Tibial artery (tissue), 4 donors: ENCODE results near the gene GFRA3.

ENCODE experiments used
- DNase-seq, 2 donors: peaks; one replicate each; pipeline ENCODE4 v3.0.0-alpha.2; 2019
- H3K27ac ChIP-seq, 2 donors: fragments of 200-600 bp; sonication (generic) in 1 of 2; 1 replicate in 1 of 2; 2 replicates in 1 of 2; pipeline ENCODE4 v1.5.1; 2018 to 2019; ENCODE audit warnings: mild to moderate bottlenecking in 1 of 2
- H3K27me3 ChIP-seq, 2 donors: fragments of 200-600 bp; sonication (generic) in 1 of 2; one replicate each; pipeline versions ENCODE4 v1.5.1 to v1.6.0; 2016 to 2019
- H3K36me3 ChIP-seq, 3 donors: fragments of 200-600 bp; sonication (generic) in 2 of 3; one replicate each; pipeline ENCODE4 v1.5.1; 2016 to 2019; ENCODE audit warnings: mild to moderate bottlenecking in 2 of 3
- H3K4me1 ChIP-seq, 4 donors: fragments of 200-600 bp; sonication (generic) in 2 of 4; 1 replicate in 3 of 4; 2 replicates in 1 of 4; pipeline ENCODE4 v1.5.1; 2016 to 2019
- H3K4me3 ChIP-seq, 2 donors: fragments of 200-600 bp; sonication (generic) in 1 of 2; 1 replicate in 1 of 2; 2 replicates in 1 of 2; pipeline ENCODE4 v1.5.1; 2018 to 2019; ENCODE audit warnings: mild to moderate bottlenecking in 2 of 2
- H3K9me3 ChIP-seq, 3 donors: fragments of 200-600 bp; sonication (generic) in 1 of 3; one replicate each; pipeline ENCODE4 v1.5.1; 2016 to 2019
- intact Hi-C: fragments of 100-400 bp; cut with DNase I; formaldehyde crosslinking; loops from one replicate; pipeline ENCODE4 v1.15.0; 2023; ENCODE audit warnings: low total_unique reads
- TF ChIP-seq, protein P1 (sequence below), 2 experiments: fragments of 200-600 bp in 1 of 2; fragments of 450-650 bp in 1 of 2; IDR thresholded peaks; one replicate each; pipeline ENCODE4 v1.5.1; 2017 to 2019; ENCODE audit warnings: antibody characterized with exemption in 2 of 2, mild to moderate bottlenecking in 1 of 2, moderate library complexity in 1 of 2

GFRA3 gene

DNA sequence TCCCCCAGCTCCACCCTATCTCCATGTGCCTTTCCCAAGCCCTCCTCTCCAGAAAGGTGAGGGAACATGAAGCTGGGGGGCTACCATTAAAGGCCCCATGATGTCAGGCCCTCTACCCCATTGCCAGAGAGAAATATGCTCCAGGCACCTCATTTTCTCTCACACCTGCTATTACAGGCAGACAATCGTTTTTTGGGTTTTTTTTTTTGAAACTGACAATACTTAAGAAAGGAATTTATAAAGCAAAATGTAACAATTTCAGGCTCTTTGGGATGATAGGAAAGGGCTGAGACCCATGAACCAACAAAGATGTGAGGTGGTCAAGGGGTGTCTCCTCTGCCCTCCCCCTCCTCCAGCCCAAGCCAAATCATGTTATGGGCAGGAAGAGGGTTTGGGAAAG, 1.5 kb upstream of the GFRA3 start:
- Histone ChIP-seq H3K9me3 (no peaks in the 10 kb centered on the region), H3K27me3 (peaks cover 0 to 28% of the 10 kb centered on the region in 2 donors), H3K27ac (no peak overlapping the region), H3K4me3 (no peak overlapping the region), H3K4me1 (peaks cover 0 to 10% (median 7%) of the 10 kb centered on the region in 4 donors), H3K36me3 (no peaks in the 10 kb centered on the region)
- no peak for DNase-seq
- intact Hi-C loops = no loop called here
- TF ChIP-seq, protein P1, sequence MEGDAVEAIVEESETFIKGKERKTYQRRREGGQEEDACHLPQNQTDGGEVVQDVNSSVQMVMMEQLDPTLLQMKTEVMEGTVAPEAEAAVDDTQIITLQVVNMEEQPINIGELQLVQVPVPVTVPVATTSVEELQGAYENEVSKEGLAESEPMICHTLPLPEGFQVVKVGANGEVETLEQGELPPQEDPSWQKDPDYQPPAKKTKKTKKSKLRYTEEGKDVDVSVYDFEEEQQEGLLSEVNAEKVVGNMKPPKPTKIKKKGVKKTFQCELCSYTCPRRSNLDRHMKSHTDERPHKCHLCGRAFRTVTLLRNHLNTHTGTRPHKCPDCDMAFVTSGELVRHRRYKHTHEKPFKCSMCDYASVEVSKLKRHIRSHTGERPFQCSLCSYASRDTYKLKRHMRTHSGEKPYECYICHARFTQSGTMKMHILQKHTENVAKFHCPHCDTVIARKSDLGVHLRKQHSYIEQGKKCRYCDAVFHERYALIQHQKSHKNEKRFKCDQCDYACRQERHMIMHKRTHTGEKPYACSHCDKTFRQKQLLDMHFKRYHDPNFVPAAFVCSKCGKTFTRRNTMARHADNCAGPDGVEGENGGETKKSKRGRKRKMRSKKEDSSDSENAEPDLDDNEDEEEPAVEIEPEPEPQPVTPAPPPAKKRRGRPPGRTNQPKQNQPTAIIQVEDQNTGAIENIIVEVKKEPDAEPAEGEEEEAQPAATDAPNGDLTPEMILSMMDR (IDR thresholded peaks at IDR 0.05) = no peak

GRCh38 chr5:138275379-138275782, 960 bp upstream of the GFRA3 start:
- H3K4me3 ChIP-seq = no peak overlapping the region
- TF ChIP-seq, protein P1 (IDR thresholded peaks at IDR 0.05) = no peak
- intact Hi-C loops = no loop called here
- no peak overlapping the region for H3K27ac ChIP-seq
- no peak for DNase-seq
- H3K4me1 ChIP-seq = peaks cover 0 to 10% (median 7%) of the 10 kb centered on the region in 4 donors
- no peaks in the 10 kb centered on the region for H3K36me3 ChIP-seq
- H3K27me3 ChIP-seq = peaks cover 0 to 28% of the 10 kb centered on the region in 2 donors
- H3K9me3 ChIP-seq = no peaks in the 10 kb centered on the region

- Histone ChIP-seq H3K27me3 (peaks cover 0 to 28% of the 10 kb centered on the region in 2 donors), H3K27ac (no peak overlapping the region), H3K9me3 (no peaks in the 10 kb centered on the region), H3K4me1 (peaks cover 0 to 10% (median 7%) of the 10 kb centered on the region in 4 donors), H3K4me3 (peak overlapping the region in 1 of 2 donors; percentile 41), H3K36me3 (no peaks in the 10 kb centered on the region)
- TF ChIP-seq, protein P1 (IDR thresholded peaks at IDR 0.05) = no peak
- intact Hi-C loops = no loop called here
- DNase-seq = no peak
These were observed 610 bp downstream of the GFRA3 start for GRCh38 chr5:138273834-138274188.

GRCh38 chr5:138272681-138273080, 1.7 kb downstream of the GFRA3 start:
- Histone ChIP-seq H3K4me3 (no peak overlapping the region), H3K4me1 (peaks cover 0 to 10% (median 7%) of the 10 kb centered on the region in 4 donors), H3K27me3 (peaks cover 0 to 29% of the 10 kb centered on the region in 2 donors), H3K36me3 (no peaks in the 10 kb centered on the region), H3K9me3 (no peaks in the 10 kb centered on the region), H3K27ac (no peak overlapping the region)
- TF ChIP-seq, protein P1 (IDR thresholded peaks at IDR 0.05) = no peak
- intact Hi-C loops = no loop called here
- DNase-seq = no peak

- no peaks in the 10 kb centered on the region for H3K36me3 ChIP-seq
- H3K4me3 ChIP-seq = no peak overlapping the region
- H3K4me1 ChIP-seq = peaks cover 0 to 10% (median 7%) of the 10 kb centered on the region in 4 donors
- TF ChIP-seq, protein P1 (IDR thresholded peaks at IDR 0.05) = no peak
- peaks cover 0 to 30% of the 10 kb centered on the region in 2 donors for H3K27me3 ChIP-seq
- no peak for DNase-seq
- intact Hi-C loops = no loop called here
- no peaks in the 10 kb centered on the region for H3K9me3 ChIP-seq
- H3K27ac ChIP-seq = no peak overlapping the region
These were observed 3.1 kb downstream of the GFRA3 start for GRCh38 chr5:138271281-138271680.

DNA sequence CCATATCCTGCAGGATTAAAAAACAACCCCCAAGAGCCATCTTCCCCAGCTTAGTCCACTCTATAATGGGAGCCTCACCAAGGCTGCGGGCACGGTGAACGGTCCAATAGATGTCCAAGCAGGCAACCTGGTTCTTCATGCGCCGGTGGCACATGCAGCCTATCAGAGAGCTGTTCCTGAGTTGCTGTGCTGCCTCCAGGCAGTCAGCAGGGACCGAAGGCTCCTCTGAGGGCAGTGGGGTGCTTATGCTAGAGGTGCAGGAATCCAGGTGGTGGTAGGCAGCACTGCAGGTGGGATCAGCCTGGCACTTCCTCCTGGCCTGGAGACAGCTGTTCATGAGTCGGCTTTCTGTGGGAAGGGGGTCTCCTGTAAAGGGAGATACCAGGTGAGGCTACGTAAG, 10.2 kb downstream of the GFRA3 start:
- Histone ChIP-seq H3K27ac (no peak overlapping the region), H3K27me3 (peaks cover 0 to 13% of the 10 kb centered on the region in 2 donors), H3K4me3 (no peak overlapping the region), H3K36me3 (no peaks in the 10 kb centered on the region), H3K9me3 (no peaks in the 10 kb centered on the region), H3K4me1 (no peaks in the 10 kb centered on the region)
- TF ChIP-seq, protein P1 (IDR thresholded peaks at IDR 0.05) = no peak
- intact Hi-C loops = no loop called here
- DNase-seq = no peak
